ENCODE measurements around the gene SART3.

The SART3 gene

DNA sequence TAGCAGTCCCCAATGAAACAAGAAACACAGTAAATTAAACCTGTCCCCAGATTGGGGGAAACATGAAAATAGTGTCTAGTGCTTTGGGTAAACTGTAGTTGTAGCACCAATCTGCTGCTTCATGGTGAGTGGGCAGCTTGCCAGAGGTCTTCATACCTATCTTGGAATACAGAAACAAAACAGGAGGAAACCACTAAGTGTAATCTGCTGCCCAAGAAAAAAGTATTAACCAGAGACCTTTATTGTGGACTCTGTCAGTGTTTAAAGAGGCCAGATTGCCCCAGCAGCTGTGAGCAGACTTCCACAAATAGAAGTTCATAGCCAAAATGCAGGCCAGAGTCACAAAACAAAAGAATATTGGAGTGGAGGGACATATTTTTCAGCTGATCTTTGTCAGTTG lies 3.8 kb upstream of the SART3 start:
- H3K27me3 ChIP-seq (ENCODE audit: insufficient read depth, low read length), result no peaks in the 10 kb centered on the region
- no peak overlapping the region for H3K4me2 ChIP-seq (ENCODE audit: low read length)
- peaks cover 31% of the 10 kb centered on the region for H3K79me1 ChIP-seq (ENCODE audit: low read length)
- H2BK120ac ChIP-seq (ENCODE audit: insufficient read depth, low read length, poor library complexity), result peak overlapping the region; percentile 37
- H2AFZ ChIP-seq (ENCODE audit: insufficient read depth, low read length, poor library complexity), result no peak overlapping the region
- H2BK12ac ChIP-seq (ENCODE audit: low read length), result peak overlapping the region; percentile 35
- no peak for DNase-seq
- H3K36me3 ChIP-seq (ENCODE audit: control insufficient read depth in 1 of 2, insufficient read depth in 2 of 2, low read length in 2 of 2), result peaks cover 20 to 47% of the 10 kb centered on the region in 2 experiments
- no peaks in the 10 kb centered on the region for H3K9me3 ChIP-seq (ENCODE audit: insufficient read depth, low read depth, low read length)
- no peak overlapping the region for H4K12ac ChIP-seq (ENCODE audit: low read depth, low read length)
- peak overlapping the region; percentile 64 for H4K91ac ChIP-seq (ENCODE audit: low read depth, low read length)
- peak overlapping the region; percentile 73 for H2AK5ac ChIP-seq (ENCODE audit: low read length)
- peak overlapping the region; percentile 50 for H3K27ac ChIP-seq (ENCODE audit: low read depth, low read length)
- H4K8ac ChIP-seq (ENCODE audit: low read depth, low read length), result no peak overlapping the region
- no peak overlapping the region for H3K23ac ChIP-seq (ENCODE audit: low read length)
- no peak overlapping the region for H3K4ac ChIP-seq (ENCODE audit: low read depth, low read length)
- peaks cover 4 to 10% of the 10 kb centered on the region in 2 experiments for H3K4me1 ChIP-seq (ENCODE audit: control insufficient read depth in 1 of 2, insufficient read depth in 2 of 2, low read length in 2 of 2)
- peak overlapping the region; percentile 4 for H2BK5ac ChIP-seq (ENCODE audit: low read depth, low read length, poor library complexity)
- H3K18ac ChIP-seq (ENCODE audit: low read length), result no peak overlapping the region
- no peak overlapping the region for H3K14ac ChIP-seq (ENCODE audit: low read length)
- no peak overlapping the region for H3K9ac ChIP-seq (ENCODE audit: low read length)
- no peak overlapping the region for H3K4me3 ChIP-seq (ENCODE audit: low read depth, low read length)
- peaks cover 19% of the 10 kb centered on the region for H3K79me2 ChIP-seq (ENCODE audit: control insufficient read depth, insufficient read depth, low read length, poor library complexity)

GRCh38 chr12:108563804-108564151 lies 2.8 kb upstream of the SART3 start:
- DNase-seq, result no peak
- peak overlapping the region; percentile 41 for H3K4ac ChIP-seq (ENCODE audit: low read depth, low read length)
- peaks cover 17 to 44% of the 10 kb centered on the region in 2 experiments for H3K36me3 ChIP-seq (ENCODE audit: control insufficient read depth in 1 of 2, insufficient read depth in 2 of 2, low read length in 2 of 2)
- H3K4me1 ChIP-seq (ENCODE audit: control insufficient read depth in 1 of 2, insufficient read depth in 2 of 2, low read length in 2 of 2), result peaks cover 6 to 15% of the 10 kb centered on the region in 2 experiments
- H3K79me1 ChIP-seq (ENCODE audit: low read length), result peaks cover 31% of the 10 kb centered on the region
- H2BK5ac ChIP-seq (ENCODE audit: low read depth, low read length, poor library complexity), result no peak overlapping the region
- no peak overlapping the region for H4K91ac ChIP-seq (ENCODE audit: low read depth, low read length)
- H4K8ac ChIP-seq (ENCODE audit: low read depth, low read length), result no peak overlapping the region
- H2BK12ac ChIP-seq (ENCODE audit: low read length), result no peak overlapping the region
- no peak overlapping the region for H2AFZ ChIP-seq (ENCODE audit: insufficient read depth, low read length, poor library complexity)
- no peak overlapping the region for H3K27ac ChIP-seq (ENCODE audit: low read depth, low read length)
- no CpG with 5 or more reads among the region's 1 CpG for WGBS (ENCODE audit: extremely low coverage, insufficient coverage, insufficient read length)
- H3K14ac ChIP-seq (ENCODE audit: low read length), result no peak overlapping the region
- H3K79me2 ChIP-seq (ENCODE audit: control insufficient read depth, insufficient read depth, low read length, poor library complexity), result peaks cover 24% of the 10 kb centered on the region
- H2AK5ac ChIP-seq (ENCODE audit: low read length), result no peak overlapping the region
- H3K9me3 ChIP-seq (ENCODE audit: insufficient read depth, low read depth, low read length), result no peaks in the 10 kb centered on the region
- no peak overlapping the region for H3K18ac ChIP-seq (ENCODE audit: low read length)
- peak overlapping the region; percentile 95 for H3K4me2 ChIP-seq (ENCODE audit: low read length)
- H3K27me3 ChIP-seq (ENCODE audit: insufficient read depth, low read length), result no peaks in the 10 kb centered on the region
- H3K4me3 ChIP-seq (ENCODE audit: low read depth, low read length), result no peak overlapping the region
- H3K23ac ChIP-seq (ENCODE audit: low read length), result no peak overlapping the region
- H2BK120ac ChIP-seq (ENCODE audit: insufficient read depth, low read length, poor library complexity), result no peak overlapping the region
- H4K12ac ChIP-seq (ENCODE audit: low read depth, low read length), result no peak overlapping the region
- H3K9ac ChIP-seq (ENCODE audit: low read length), result no peak overlapping the region

GRCh38 chr12:108563136-108563803 lies 2.3 kb upstream of the SART3 start:
- Histone ChIP-seq H4K8ac (ENCODE audit: low read depth, low read length) (peak overlapping the region; percentile 95), H4K91ac (ENCODE audit: low read depth, low read length) (peak overlapping the region; percentile 89), H2AFZ (ENCODE audit: insufficient read depth, low read length, poor library complexity) (peak overlapping the region; percentile 87), H3K79me2 (ENCODE audit: control insufficient read depth, insufficient read depth, low read length, poor library complexity) (peaks cover 27% of the 10 kb centered on the region), H2BK5ac (ENCODE audit: low read depth, low read length, poor library complexity) (peak overlapping the region; percentile 94), H3K9ac (ENCODE audit: low read length) (peak overlapping the region; percentile 92), H3K4me3 (ENCODE audit: low read depth, low read length) (peak overlapping the region; percentile 94), H3K4me1 (ENCODE audit: control insufficient read depth in 1 of 2, insufficient read depth in 2 of 2, low read length in 2 of 2) (peaks cover 6 to 15% of the 10 kb centered on the region in 2 experiments), H2AK5ac (ENCODE audit: low read length) (peak overlapping the region; percentile 74), H3K4me2 (ENCODE audit: low read length) (peak overlapping the region; percentile 95), H3K18ac (ENCODE audit: low read length) (peak overlapping the region; percentile 93), H3K27ac (ENCODE audit: low read depth, low read length) (peak overlapping the region; percentile 77), H3K4ac (ENCODE audit: low read depth, low read length) (peak overlapping the region; percentile 87), H4K12ac (ENCODE audit: low read depth, low read length) (peak overlapping the region; percentile 83), H3K36me3 (ENCODE audit: control insufficient read depth in 1 of 2, insufficient read depth in 2 of 2, low read length in 2 of 2) (peaks cover 17 to 42% of the 10 kb centered on the region in 2 experiments), H2BK120ac (ENCODE audit: insufficient read depth, low read length, poor library complexity) (peak overlapping the region; percentile 84), H3K9me3 (ENCODE audit: insufficient read depth, low read depth, low read length) (peaks cover under 1% of the 10 kb centered on the region), H3K27me3 (ENCODE audit: insufficient read depth, low read length) (no peaks in the 10 kb centered on the region), H3K23ac (ENCODE audit: low read length) (no peak overlapping the region), H3K79me1 (ENCODE audit: low read length) (peaks cover 31% of the 10 kb centered on the region), H3K14ac (ENCODE audit: low read length) (peak overlapping the region; percentile 95), H2BK12ac (ENCODE audit: low read length) (peak overlapping the region; percentile 47)
- no CpG with 5 or more reads among the region's 14 CpGs for WGBS (ENCODE audit: extremely low coverage, insufficient coverage, insufficient read length)
- DNase-seq, result peak; percentile 74 to 86

DNA sequence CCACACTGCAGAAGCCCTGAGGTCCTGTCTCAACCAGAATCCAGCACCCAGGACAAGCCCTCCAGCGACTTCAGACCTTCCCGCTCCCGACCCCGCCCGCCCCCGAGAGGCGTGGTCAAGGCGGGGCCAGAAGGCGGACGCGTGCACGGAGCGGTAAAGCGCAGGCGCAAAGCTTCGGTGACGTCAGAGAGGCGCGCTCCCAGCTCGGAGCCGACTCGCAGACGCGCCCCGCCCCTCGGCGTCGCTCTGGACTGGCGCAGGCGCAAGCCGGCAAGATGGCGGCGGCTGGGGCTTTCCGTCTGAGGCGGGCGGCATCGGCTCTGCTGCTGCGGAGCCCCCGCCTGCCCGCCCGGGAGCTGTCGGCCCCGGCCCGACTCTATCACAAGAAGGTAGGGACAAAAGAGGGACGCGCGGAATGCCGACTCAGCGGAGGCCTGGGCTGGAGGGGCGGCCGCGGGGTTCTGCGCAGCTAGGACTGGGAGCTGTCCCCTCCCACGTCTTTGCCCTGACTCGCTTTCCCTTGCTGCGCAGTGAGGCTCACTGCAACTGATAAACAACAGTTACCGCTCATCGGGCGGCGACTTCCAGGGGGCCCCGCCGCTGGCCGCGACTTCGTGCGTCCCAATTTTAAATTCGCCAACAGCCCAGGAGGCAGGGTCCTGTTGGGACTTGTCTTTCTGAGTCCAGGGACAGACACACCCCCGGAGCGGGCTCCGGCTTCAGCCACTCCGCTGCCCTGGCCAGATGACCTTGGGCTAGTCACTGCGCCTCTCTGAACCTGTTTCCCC lies 1.6 kb upstream of the SART3 start, which contains the start of gene ISCU:
Gene ISCU, plus strand, starts transcription at position 249 of the 788 bp plus-strand sequence. Its CDS starts 27 bp downstream, at position 276.
- H3K79me2 ChIP-seq (ENCODE audit: control insufficient read depth, insufficient read depth, low read length, poor library complexity), result peaks cover 29% of the 10 kb centered on the region
- H3K18ac ChIP-seq (ENCODE audit: low read length), result peak within 1 kb of the TSS; percentile 93
- peak within 1 kb of the TSS; percentile 88 for H4K12ac ChIP-seq (ENCODE audit: low read depth, low read length)
- no peaks in the 10 kb centered on the region for H3K27me3 ChIP-seq (ENCODE audit: insufficient read depth, low read length)
- peak; percentile 99 to 100 for DNase-seq
- H3K36me3 ChIP-seq (ENCODE audit: control insufficient read depth in 1 of 2, insufficient read depth in 2 of 2, low read length in 2 of 2), result peaks cover 18 to 43% of the 10 kb centered on the region in 2 experiments
- H4K91ac ChIP-seq (ENCODE audit: low read depth, low read length), result peak within 1 kb of the TSS; percentile 89
- H3K4me2 ChIP-seq (ENCODE audit: low read length), result peak within 1 kb of the TSS; percentile 95
- H4K8ac ChIP-seq (ENCODE audit: low read depth, low read length), result peak within 1 kb of the TSS; percentile 100
- peak within 1 kb of the TSS; percentile 74 for H2AK5ac ChIP-seq (ENCODE audit: low read length)
- peak within 1 kb of the TSS; percentile 47 for H2BK12ac ChIP-seq (ENCODE audit: low read length)
- WGBS (ENCODE audit: extremely low coverage, insufficient coverage, insufficient read length), result no CpG with 5 or more reads among the region's 72 CpGs
- H3K4me3 ChIP-seq (ENCODE audit: low read depth, low read length), result peak within 1 kb of the TSS; percentile 94
- peaks cover 31% of the 10 kb centered on the region for H3K79me1 ChIP-seq (ENCODE audit: low read length)
- peak within 1 kb of the TSS; percentile 87 for H2AFZ ChIP-seq (ENCODE audit: insufficient read depth, low read length, poor library complexity)
- peak within 1 kb of the TSS; percentile 92 for H3K9ac ChIP-seq (ENCODE audit: low read length)
- peaks cover 2% of the 10 kb centered on the region for H3K9me3 ChIP-seq (ENCODE audit: insufficient read depth, low read depth, low read length)
- peak within 1 kb of the TSS; percentile 91 for H2BK120ac ChIP-seq (ENCODE audit: insufficient read depth, low read length, poor library complexity)
- H3K14ac ChIP-seq (ENCODE audit: low read length), result peak within 1 kb of the TSS; percentile 95
- peak within 1 kb of the TSS; percentile 87 for H3K4ac ChIP-seq (ENCODE audit: low read depth, low read length)
- peak within 1 kb of the TSS; percentile 96 for H2BK5ac ChIP-seq (ENCODE audit: low read depth, low read length, poor library complexity)
- peak within 1 kb of the TSS; percentile 90 for H3K27ac ChIP-seq (ENCODE audit: low read depth, low read length)
- no peak within 1 kb of the TSS for H3K23ac ChIP-seq (ENCODE audit: low read length)
- H3K4me1 ChIP-seq (ENCODE audit: control insufficient read depth in 1 of 2, insufficient read depth in 2 of 2, low read length in 2 of 2), result peaks cover 6 to 15% of the 10 kb centered on the region in 2 experiments
